ENCODE data around the gene ARAP2. TPM values are rescaled to one million over a fixed set of nuclear protein-coding genes. Genes with fewer than 3 reads are reported as not detected.

The ARAP2 gene
- total RNA-seq, 4 donors from 2014 or later, result 109 to 247 (median 225) TPM

DNA sequence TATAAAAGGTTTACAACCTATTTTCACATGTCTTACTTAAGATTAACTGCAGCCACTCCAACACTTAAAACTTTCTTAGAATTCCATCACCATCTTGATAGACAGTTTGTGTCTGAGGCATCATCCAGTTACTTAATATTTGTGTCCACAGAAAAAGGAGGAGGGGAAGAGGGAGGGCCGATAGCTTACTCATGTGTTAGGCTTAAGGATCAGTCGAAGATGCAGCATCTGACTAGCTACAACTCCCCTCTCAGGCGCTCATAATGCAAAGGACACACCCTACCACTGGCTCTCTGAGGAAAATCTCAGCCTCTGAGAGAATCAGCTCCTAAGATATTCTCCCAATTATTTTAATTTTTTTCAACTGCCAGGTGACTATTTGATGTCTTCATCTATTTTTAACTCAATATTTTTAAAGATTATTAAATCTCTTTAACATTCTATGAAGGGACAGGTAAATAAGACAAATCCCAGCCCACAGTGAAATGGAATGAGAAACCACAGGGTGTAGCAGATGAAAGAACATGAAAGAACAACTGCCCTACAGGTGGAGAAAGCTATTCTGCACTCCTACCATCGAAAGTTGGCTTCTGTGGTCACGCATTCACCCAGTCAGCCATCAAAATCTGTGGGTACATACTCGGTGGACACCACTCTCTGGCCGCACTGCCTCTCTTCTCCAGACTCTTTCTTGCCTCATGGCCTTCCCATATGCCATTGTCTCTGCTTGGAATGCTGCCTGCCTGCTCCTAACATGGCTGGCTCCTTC, 48.0 kb downstream of the ARAP2 start:
- WGBS, 2 donors, result 89 to 90% methylated on average over 7 of the region's 7 CpGs
- no peaks in the 10 kb centered on the region for H3K36me3 ChIP-seq
- no peaks in the 10 kb centered on the region for H3K4me1 ChIP-seq
- no peak for DNase-seq
- no peak overlapping the region for H3K4me3 ChIP-seq (replicated peaks in 1 of 3)
- no peak overlapping the region for H3K27ac ChIP-seq
- TF ChIP-seq POLR2A (IDR thresholded peaks at IDR 0.05), result no peak
- TF ChIP-seq, protein P1, sequence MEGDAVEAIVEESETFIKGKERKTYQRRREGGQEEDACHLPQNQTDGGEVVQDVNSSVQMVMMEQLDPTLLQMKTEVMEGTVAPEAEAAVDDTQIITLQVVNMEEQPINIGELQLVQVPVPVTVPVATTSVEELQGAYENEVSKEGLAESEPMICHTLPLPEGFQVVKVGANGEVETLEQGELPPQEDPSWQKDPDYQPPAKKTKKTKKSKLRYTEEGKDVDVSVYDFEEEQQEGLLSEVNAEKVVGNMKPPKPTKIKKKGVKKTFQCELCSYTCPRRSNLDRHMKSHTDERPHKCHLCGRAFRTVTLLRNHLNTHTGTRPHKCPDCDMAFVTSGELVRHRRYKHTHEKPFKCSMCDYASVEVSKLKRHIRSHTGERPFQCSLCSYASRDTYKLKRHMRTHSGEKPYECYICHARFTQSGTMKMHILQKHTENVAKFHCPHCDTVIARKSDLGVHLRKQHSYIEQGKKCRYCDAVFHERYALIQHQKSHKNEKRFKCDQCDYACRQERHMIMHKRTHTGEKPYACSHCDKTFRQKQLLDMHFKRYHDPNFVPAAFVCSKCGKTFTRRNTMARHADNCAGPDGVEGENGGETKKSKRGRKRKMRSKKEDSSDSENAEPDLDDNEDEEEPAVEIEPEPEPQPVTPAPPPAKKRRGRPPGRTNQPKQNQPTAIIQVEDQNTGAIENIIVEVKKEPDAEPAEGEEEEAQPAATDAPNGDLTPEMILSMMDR (IDR thresholded peaks at IDR 0.05), result no peak
- no peaks in the 10 kb centered on the region for H3K27me3 ChIP-seq
- intact Hi-C loops (cut with DNase I), result no loop called here
- no peaks in the 10 kb centered on the region for H3K9me3 ChIP-seq

DNA sequence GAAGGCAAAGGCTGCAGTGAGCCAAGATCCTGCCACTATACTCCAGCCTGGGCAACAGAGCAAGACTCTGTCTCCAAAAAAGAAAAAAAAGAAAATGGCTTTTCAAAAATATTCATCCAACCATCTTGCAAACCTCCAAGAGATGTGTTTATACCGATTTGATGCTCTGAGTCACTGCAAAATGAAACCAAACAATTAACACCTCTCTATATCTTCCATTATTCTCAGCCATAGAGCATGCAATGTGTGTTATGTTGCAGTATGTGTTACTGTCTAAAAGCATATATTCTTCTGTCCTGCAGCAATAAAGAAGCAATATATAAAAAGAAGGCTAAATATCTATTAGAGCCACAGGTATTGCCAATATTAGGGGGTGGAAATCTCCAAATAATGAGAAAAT, 51.4 kb downstream of the ARAP2 start:
- Histone ChIP-seq H3K27ac (no peak overlapping the region), H3K36me3 (no peaks in the 10 kb centered on the region), H3K9me3 (no peaks in the 10 kb centered on the region), H3K4me1 (no peaks in the 10 kb centered on the region), H3K27me3 (no peaks in the 10 kb centered on the region), H3K4me3 (replicated peaks in 1 of 3) (no peak overlapping the region)
- TF ChIP-seq, protein P1 (IDR thresholded peaks at IDR 0.05), result no peak
- WGBS, 2 donors, result 88 to 95% methylated on average over 1 of the region's 1 CpG
- DNase-seq, result no peak
- intact Hi-C loops (cut with DNase I), result no loop called here

DNA sequence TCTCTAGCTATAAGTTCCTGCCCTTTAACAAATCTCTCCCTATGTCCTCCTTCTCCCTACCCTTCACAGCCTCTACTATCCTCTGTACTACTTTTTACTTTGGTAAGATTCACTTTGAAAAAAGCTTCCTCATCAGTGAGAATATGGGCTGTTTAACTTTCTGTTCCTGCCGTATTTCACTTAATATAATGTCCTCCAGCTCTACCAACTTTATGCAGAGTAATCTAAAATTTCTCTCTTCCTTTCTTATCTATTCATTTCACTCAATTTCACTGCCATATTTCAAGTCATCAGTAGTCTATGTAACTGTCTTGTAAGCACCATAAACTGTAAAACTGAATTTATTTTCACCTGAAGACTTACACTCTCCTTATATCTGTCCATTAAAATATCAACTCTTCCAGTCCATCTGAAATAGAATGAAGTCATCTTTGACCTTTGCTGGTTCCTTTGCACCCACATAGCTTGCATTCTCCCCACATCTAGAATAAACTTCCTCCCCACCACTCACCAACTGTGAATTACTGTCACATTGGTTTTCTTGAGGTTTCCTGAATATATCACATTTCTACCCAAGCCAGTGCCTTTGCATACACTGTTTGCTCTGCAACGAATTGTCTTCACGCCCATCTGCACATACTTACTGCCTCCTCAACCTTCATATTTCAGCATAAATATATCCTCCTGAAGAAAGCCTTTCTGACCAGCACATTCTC, 54.6 kb downstream of the ARAP2 start:
- intact Hi-C loops (cut with DNase I), result no loop called here
- TF ChIP-seq, protein P1 (IDR thresholded peaks at IDR 0.05), result no peak
- TF ChIP-seq POLR2A (IDR thresholded peaks at IDR 0.05), result no peak
- WGBS, 2 donors, result 66 to 67% methylated on average over 3 of the region's 3 CpGs

DNA sequence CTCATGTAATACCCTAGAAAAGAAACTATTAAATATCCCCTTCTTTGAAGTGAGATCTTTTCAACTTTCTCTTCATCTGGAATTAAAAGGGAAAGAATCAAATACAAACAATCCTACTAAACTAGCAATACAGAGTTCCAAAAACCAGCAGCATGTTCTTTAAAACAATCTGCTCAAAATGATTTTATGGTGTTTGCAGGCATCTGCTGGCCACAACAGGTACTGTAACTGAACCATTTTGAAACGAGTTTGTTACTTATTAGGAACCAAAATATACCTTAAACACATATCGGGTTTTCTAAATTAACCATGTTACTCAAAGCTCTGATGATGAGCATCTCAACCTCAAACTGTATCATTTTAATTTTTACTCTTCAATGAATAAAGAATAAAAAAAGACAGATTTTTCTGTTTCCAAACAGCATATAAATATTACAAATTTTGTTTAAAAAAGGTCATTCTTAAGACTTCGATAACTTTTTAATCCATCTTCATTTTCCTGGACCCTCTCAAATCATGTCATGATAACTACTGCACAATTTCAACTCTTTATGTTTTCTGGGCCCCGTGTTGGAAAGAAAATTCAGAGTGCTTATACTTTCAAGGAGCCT, 56.5 kb downstream of the ARAP2 start:
- Histone ChIP-seq H3K9me3 (no peaks in the 10 kb centered on the region), H3K4me1 (peaks cover 5 to 9% of the 10 kb centered on the region in 2 donors), H3K4me3 (replicated peaks in 1 of 3) (no peak overlapping the region), H3K36me3 (peaks cover 4 to 12% of the 10 kb centered on the region in 2 donors), H3K27ac (no peak overlapping the region), H3K27me3 (no peaks in the 10 kb centered on the region)
- no peak for DNase-seq
- TF ChIP-seq, protein P1 (IDR thresholded peaks at IDR 0.05), result peak in 5 of 6 experiments; percentile 41 to 89 (median 56)
- no peak for TF ChIP-seq POLR2A (IDR thresholded peaks at IDR 0.05)
- WGBS, 2 donors, result 55 to 60% methylated on average over 4 of the region's 4 CpGs
- intact Hi-C loops (cut with DNase I), result no loop called here

More for the DNA sequence above, 54.6 kb downstream of the ARAP2 start:
- no peak overlapping the region for H3K27ac ChIP-seq
- H3K27me3 ChIP-seq, result no peaks in the 10 kb centered on the region
- peaks cover 4 to 12% of the 10 kb centered on the region in 2 donors for H3K36me3 ChIP-seq
- DNase-seq, result no peak
- no peak overlapping the region for H3K4me3 ChIP-seq (replicated peaks in 1 of 3)
- no peaks in the 10 kb centered on the region for H3K4me1 ChIP-seq
- no peaks in the 10 kb centered on the region for H3K9me3 ChIP-seq
